Stimulated activated CD4-positive, alpha-beta T cell treated with anti-CD3 and anti-CD28 coated beads, Interleukin-15, amount 100 ng/mL, for 48 hours (primary cell): ENCODE results near the gene NSD2.

ENCODE experiments used
- DNase-seq, 2 donors: peaks; one replicate each; pipeline ENCODE4 v3.0.0-alpha.2; 2020; ENCODE audit warnings: low read depth in 2 of 2

The NSD2 gene

GRCh38 chr4:1970926-1971325, 99.7 kb downstream of the NSD2 start:
- no peak for DNase-seq

GRCh38 chr4:1971456-1972200, 100.4 kb downstream of the NSD2 start:
- DNase-seq, result no peak

DNA sequence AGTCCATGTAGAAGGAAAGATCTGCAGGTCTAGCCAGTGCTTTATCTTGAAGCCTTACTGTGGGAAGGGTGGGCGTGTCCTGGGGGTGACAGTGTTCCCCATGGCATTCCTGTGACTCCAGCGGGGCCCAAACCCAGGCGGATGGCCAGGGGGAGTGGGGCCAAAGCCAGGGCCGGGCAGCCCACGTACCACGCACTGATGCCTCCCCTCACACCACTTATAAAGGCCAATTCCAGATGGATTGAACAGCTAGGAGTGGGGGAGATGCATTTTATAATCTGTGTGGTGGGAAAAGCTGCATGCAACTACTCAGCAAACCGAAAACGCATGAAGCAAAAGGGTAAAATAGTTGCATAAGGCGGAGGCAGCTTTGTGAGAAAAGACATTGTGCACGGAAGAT, 101.2 kb downstream of the NSD2 start:
- DNase-seq, result no peak

DNA sequence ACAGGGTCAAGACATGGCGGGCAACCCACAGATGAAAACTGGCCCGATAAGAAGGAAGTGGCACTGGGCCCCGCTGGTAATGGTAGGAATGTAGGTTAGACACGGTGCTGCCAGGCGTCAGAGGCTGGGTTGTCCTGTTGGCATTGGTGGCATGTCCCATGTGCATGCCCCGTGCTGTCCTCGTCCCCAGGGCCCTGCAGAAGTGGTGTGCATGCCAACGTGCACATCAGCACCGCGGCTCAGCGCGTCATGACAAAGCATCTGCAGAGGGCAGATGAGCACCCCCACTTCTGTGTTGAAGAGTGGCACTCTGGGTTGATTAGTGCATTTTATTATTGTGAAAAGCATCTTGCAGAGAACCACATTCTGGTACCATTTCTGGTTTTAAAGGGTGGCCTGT, 102.0 kb downstream of the NSD2 start:
- no peak for DNase-seq

GRCh38 chr4:1973661-1974060, 102.5 kb downstream of the NSD2 start:
- DNase-seq, result no peak

DNA sequence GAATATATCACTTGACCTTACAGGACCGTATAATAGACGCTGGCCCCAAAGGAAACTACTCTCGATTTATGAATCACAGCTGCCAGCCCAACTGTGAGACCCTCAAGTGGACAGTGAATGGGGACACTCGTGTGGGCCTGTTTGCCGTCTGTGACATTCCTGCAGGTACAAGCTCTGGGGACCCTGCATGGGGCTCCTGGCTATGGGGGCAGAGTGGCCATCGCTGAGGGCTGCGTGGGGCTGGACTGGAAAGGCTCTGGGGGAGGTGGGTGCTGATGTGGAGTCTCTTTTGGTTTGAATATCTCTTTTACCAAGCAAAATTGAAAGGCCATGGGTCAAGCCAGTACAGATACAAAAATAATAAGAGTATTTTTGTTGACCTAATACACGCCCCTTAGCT, 103.6 kb downstream of the NSD2 start:
- no peak for DNase-seq

- DNase-seq, result no peak
These were observed 104.2 kb downstream of the NSD2 start for GRCh38 chr4:1975391-1975801.

GRCh38 chr4:1975880-1976279, 104.7 kb downstream of the NSD2 start:
- DNase-seq, result no peak

- no peak for DNase-seq
These were observed 105.5 kb downstream of the NSD2 start for GRCh38 chr4:1976416-1977352.

DNA sequence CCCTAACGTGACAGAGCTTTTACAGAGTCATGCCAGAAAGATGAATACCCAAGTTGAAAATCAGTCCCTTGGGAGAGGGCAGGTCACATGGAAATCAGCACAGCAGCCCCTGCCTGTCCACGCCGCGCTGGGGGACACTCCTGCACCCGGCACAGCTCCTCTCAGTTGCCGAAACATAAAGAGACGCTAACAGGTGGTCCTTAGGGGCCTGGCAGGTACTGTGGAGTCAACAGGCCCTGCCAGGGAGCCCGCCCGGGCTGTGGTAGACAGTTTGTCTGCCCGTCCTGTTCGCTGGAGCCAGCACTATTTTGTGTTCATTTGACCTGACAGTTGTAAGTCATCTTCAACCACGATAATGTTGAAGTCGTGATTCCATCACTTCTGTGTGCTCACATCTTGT, 107.0 kb downstream of the NSD2 start:
- no peak for DNase-seq

DNA sequence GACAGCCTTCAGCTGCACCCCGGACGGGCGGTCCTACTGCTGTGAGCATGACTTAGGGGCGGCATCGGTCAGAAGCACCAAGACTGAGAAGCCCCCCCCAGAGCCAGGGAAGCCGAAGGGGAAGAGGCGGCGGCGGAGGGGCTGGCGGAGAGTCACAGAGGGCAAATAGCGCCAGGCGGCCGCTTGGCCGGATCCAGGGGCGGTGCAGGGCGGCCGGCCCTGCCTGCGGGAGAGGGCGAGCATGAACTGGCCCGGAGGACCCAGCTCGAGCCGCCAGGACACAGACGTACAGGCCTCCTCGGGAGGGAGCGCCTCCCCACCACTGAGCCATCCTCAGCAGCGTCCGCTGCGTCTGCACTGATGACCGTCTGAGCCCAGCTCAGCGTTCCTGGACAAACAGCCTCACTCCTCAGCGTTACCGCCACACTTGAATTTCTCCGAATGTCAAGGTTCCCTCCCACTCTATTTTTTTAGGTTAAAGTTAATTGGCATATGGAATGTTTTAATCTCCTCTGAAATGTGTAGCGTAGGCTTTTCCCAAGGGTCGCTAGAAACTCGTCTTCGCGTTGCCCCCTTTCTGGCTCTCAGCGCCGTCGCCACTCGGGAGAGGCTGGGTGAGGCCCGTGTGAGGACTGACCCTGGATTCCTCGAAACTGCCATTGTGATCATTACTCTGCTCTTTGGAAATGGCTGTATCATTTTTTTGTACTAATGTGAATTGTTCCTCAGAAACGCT, 107.7 kb downstream of the NSD2 start:
- no peak for DNase-seq

GRCh38 chr4:1979477-1980196, 108.4 kb downstream of the NSD2 start:
- DNase-seq, result no peak

DNA sequence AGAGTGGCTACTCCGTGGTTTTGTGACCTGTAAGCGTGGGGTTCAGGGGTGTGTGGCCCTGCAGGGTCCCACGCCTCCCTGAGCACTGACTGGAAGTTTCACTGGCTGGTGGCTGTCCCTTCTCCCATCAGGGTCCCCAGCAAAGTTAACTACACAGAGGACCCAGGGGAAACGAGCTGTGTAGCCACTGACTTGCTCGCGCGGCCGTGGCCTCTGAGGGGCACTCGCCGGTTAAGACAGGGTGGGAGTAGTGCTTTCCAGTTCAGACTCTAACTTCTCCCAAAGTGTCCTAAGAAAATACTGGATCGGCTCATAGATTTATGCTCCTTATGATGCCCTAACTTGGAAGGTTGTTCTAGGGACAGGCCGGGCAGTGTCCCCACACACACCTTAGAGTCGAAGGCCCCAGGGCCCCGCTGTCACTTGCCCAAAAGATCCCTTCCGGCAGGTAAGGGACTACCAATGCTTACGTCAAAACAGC, 109.4 kb downstream of the NSD2 start:
- no peak for DNase-seq

DNA sequence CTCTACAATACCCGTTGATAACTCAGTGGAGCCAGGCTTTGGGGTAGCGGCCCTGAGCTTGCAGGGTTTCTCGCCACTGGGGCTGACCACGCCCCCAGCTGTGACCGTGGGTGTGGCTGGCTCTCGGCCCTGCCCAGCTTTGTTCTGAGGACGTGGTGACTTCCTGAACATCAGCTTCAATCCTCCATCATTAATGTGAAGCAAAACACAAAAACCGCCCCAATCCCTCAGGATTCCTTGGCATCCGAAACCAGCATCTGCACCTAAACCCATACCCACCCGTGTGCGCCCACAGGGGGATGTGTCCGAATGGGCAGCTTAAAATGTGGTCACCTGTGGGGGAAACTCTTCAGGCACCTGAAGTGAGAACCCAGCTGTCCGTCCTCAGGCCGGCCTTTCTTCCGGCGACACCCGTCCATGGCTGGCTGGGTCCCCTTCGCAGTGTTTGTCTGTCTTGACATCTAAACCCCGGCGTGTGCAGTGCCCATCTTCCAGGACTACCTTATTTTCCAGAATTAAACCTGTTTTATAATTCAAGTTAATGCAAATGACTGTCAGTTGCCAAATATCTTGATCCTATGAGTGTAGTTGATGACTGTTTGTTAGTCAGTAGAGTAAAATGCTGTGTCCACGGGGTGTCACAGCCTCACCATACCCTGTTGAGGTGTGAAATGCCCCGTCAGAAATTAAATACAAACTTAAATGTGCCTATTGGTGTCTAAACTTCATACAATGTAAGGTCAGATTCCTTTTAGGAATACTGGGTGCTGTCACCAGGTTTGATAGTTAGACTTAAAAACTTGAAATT, 110.3 kb downstream of the NSD2 start:
- no peak for DNase-seq

DNA sequence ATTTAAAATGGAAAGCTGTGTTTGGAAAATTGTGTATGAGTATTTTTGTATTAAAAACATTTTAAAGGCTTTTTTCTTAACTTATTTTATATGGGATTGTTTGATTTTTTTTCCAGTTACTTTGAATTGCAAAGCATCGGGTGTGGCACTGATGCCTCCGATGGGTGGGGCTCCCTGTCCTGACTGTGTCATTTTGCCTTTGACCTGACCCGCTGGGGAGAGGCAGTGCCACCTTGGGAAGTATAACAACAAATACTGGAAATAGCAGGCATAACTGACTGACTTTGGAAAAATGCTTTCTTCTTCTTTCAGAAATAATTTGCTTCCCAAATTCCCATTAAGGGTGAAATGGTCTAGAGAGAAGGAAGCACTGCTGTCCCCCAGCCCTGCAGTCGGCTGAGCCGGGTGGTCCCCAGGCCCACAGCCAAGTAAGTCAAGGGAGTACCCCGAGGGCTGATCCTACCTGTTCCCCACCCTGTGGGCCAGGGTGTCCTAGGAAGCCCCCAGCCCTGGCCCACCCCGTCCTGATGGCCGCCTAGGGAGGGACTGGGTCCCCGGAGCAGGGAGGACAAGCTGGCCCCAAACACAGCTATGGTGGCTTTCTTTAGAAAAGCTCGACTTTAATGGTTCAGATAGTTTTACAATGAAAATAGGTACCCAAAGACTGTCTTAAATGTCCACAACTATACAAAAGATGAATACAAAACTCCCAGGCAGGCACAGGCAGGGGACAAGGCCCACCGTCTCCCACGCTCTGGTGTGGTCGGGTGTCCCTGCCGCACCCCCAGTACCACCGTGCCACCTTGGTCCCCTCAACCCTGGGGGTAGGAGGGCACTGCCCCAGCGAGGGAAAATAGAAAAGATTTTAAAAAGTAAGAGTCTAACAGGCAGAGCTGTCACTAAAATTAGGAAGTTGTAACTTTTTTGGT, 111.2 kb downstream of the NSD2 start:
- no peak for DNase-seq

GRCh38 chr4:1983053-1983845, 112.1 kb downstream of the NSD2 start:
- DNase-seq, result no peak

DNA sequence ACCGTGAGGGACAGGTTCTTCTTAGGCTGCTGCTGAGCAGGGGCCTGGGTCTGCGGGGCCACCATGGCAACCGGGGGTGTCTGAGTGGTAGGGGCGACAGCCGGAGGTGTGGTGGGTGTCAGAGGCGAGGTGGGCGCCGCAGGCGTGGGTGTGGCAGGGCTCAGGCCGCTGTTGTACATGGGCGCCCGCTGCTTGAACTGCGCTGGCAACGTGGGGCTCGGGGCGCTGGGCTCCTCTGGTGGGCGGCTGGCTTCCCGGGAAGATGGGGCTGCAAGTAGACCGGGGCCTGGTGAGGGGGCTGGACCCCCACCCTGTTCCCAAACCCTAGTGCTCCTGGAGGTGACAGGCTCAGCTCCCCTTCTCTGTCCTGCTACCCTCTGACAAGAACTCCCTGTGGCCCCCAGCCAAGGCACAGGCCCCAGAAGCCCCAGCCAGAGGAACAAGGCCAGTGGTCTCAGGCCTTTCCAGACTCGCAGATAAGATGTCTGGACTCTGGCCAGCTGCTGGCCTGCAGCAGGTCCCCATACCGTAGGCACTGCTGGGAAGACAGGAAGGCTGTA, 112.7 kb downstream of the NSD2 start:
- no peak for DNase-seq

- no peak for DNase-seq
These were observed 113.4 kb downstream of the NSD2 start for GRCh38 chr4:1984406-1985191.
